ENCODE measurements around the gene SYNE1.

Gene SYNE1

DNA sequence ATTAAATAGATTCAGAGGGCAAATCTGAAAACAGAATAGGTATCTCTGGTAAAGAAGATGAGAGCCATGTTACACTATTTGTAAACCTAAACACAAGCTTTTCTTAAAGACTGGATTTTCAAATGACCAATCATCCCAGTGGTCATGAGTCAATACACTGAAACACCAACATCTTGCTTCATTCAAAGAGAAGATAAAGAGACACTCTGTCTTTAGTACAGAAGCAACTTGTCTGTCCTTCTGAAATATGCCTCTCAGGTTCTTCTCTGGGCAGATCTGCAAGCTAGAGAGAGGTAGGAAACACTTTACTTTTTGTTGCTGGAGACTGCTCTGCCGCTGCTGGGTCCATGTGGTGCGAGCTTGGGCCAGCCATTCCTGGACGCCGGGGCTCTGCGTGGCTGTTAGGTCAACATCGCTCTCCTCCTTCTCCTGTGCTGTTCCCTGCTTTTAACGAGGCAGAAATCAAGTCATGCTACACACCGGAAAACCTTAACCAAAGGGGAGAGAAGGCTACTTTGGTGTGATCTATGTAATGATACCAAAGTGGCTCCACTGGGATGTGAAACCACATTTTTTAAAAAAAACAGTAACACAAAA is 368.2 kb downstream of the SYNE1 start:
- DNase-seq (ENCODE audit: low read depth, low spot score), result no peak
- in situ Hi-C loops (cut with HindIII; ENCODE audit: low sequenced_read_pairs), result no loop called here
- TF ChIP-seq, protein P1, sequence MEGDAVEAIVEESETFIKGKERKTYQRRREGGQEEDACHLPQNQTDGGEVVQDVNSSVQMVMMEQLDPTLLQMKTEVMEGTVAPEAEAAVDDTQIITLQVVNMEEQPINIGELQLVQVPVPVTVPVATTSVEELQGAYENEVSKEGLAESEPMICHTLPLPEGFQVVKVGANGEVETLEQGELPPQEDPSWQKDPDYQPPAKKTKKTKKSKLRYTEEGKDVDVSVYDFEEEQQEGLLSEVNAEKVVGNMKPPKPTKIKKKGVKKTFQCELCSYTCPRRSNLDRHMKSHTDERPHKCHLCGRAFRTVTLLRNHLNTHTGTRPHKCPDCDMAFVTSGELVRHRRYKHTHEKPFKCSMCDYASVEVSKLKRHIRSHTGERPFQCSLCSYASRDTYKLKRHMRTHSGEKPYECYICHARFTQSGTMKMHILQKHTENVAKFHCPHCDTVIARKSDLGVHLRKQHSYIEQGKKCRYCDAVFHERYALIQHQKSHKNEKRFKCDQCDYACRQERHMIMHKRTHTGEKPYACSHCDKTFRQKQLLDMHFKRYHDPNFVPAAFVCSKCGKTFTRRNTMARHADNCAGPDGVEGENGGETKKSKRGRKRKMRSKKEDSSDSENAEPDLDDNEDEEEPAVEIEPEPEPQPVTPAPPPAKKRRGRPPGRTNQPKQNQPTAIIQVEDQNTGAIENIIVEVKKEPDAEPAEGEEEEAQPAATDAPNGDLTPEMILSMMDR (IDR thresholded peaks at IDR 0.05; ENCODE audit: low read depth, low read length), result no peak
- no peak overlapping the region for H3K4me3 ChIP-seq (ENCODE audit: low read depth, low read length)

- TF ChIP-seq, protein P1 (IDR thresholded peaks at IDR 0.05; ENCODE audit: low read depth, low read length), result peak; percentile 47
- in situ Hi-C loops (cut with HindIII; ENCODE audit: low sequenced_read_pairs), result no loop called here
- DNase-seq (ENCODE audit: low read depth, low spot score), result peak; percentile 35
- H3K4me3 ChIP-seq (ENCODE audit: low read depth, low read length), result no peak overlapping the region
Observed at GRCh38 chr6:152267967-152268845, 369.0 kb downstream of the SYNE1 start.

- TF ChIP-seq, protein P1 (IDR thresholded peaks at IDR 0.05; ENCODE audit: low read depth, low read length), result no peak
- no peak for DNase-seq (ENCODE audit: low read depth, low spot score)
- in situ Hi-C loops (cut with HindIII; ENCODE audit: low sequenced_read_pairs), result no loop called here
- H3K4me3 ChIP-seq (ENCODE audit: low read depth, low read length), result no peak overlapping the region
Observed at GRCh38 chr6:152265651-152266050, 371.5 kb downstream of the SYNE1 start.

GRCh38 chr6:152263582-152263981 is 373.6 kb downstream of the SYNE1 start:
- TF ChIP-seq, protein P1 (IDR thresholded peaks at IDR 0.05; ENCODE audit: low read depth, low read length), result no peak
- in situ Hi-C loops (cut with HindIII; ENCODE audit: low sequenced_read_pairs), result no loop called here
- H3K4me3 ChIP-seq (ENCODE audit: low read depth, low read length), result no peak overlapping the region

DNA sequence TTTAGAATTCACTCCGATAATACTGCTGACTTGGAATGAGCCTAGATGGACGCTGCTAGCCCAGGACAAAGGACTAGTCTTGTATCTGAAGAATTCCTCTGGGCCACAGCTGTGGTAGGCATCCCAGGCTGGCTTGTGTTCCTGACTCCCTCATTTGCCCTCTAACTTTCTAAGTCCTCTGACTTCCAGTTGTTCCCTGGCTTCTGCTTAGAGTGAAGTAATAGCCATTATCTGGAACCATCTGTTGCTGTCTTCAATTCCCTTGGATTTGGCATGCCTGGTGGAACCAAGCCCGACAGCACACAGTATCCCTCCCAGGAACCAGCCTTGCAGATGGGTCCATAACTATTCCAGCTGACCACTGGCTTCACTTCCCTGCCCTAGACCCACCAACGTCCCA is 376.0 kb downstream of the SYNE1 start:
- TF ChIP-seq, protein P1 (IDR thresholded peaks at IDR 0.05; ENCODE audit: low read depth, low read length), result no peak
- in situ Hi-C loops (cut with HindIII; ENCODE audit: low sequenced_read_pairs), result no loop called here
- DNase-seq (ENCODE audit: low read depth, low spot score), result no peak
- no peak overlapping the region for H3K4me3 ChIP-seq (ENCODE audit: low read depth, low read length)

More at GRCh38 chr6:152263582-152263981, 373.6 kb downstream of the SYNE1 start:
- DNase-seq (ENCODE audit: low read depth, low spot score), result no peak

DNA sequence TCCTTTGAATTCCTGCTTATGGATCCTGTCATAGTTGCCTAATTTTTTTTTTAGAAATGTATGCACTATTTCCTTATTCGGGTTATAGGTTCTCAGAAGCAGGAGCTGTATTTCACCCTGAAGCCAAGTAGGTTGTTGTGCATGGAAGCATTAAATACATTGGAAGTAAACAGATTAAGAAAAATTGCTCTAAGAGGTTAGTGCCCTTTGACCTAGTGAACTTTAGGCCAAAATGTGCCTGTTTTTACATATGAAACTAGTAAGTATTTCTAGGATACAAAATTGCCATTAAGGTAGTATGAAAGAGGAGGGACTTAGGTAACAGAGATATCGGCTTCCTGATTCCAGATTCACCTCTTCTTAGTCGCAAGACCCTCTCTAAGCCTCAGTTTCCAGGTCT is 377.9 kb downstream of the SYNE1 start:
- H3K4me3 ChIP-seq (ENCODE audit: low read depth, low read length), result no peak overlapping the region
- TF ChIP-seq, protein P1 (IDR thresholded peaks at IDR 0.05; ENCODE audit: low read depth, low read length), result no peak
- in situ Hi-C loops (cut with HindIII; ENCODE audit: low sequenced_read_pairs), result no loop called here
- no peak for DNase-seq (ENCODE audit: low read depth, low spot score)

Data from astrocyte of the spinal cord (primary cell).